ENCODE results near the gene HTT. TPM values are rescaled to one million over a fixed set of nuclear protein-coding genes. Genes with fewer than 3 reads are reported as not detected.
A peak's percentile ranks its signal among the peaks of the same experiment; 100 is the strongest.

Gene HTT
- total RNA-seq, 1 experiment from 2014 or later, result 64.4 TPM

GRCh38 chr4:3026540-3026939 is 47.9 kb upstream of the HTT start:
- WGBS (ENCODE audit: extremely low coverage, insufficient read length, low lambda C conversion rate), result no CpG with 5 or more reads among the region's 9 CpGs
- H3K23me2 ChIP-seq (ENCODE audit: insufficient read length, low read depth, low read length, poor library complexity, severe bottlenecking), result no peaks in the 10 kb centered on the region
- no peak overlapping the region for H2AK5ac ChIP-seq (ENCODE audit: insufficient read length, low read length)
- no peak overlapping the region for H2BK120ac ChIP-seq (ENCODE audit: low read depth, low read length, poor library complexity, severe bottlenecking)
- H3K27me3 ChIP-seq (ENCODE audit: insufficient read depth, low read length), result no peaks in the 10 kb centered on the region
- no peak overlapping the region for H2BK12ac ChIP-seq (ENCODE audit: insufficient read length, low read depth, low read length)
- Mint-ChIP-seq H3K27me3 (ENCODE audit: low read depth) (peaks cover 5% of the 10 kb centered on the region), H3K4me3 (no peak overlapping the region), H3K4me1 (peaks cover 0 to under 1% of the 10 kb centered on the region in 2 experiments; a peak in 1 of 4 replicates), H3K36me3 (ENCODE audit: insufficient read depth in 1 of 3, low read depth in 3 of 3) (0 out of 7 replicates have a peak, but pooled peaks cover 0 to 2% (median 0%) of the 10 kb centered on the region in 3 experiments), H3K27ac (peak overlapping the region in 1 of 3 experiments; percentile 71; a peak in 1 of 7 replicates), H3K9me3 (no peaks in the 10 kb centered on the region; a peak in 1 of 5 replicates)
- no peak overlapping the region for H2BK15ac ChIP-seq (ENCODE audit: low read depth, low read length)
- H3T11ph ChIP-seq (ENCODE audit: low read length), result no peak overlapping the region
- H3K79me2 ChIP-seq (ENCODE audit: insufficient read depth, low read length), result no peaks in the 10 kb centered on the region
- no peak overlapping the region for H3K27ac ChIP-seq (ENCODE audit: insufficient read length, low read depth, low read length)
- no peak overlapping the region for H4K91ac ChIP-seq (ENCODE audit: insufficient read length, low read depth, low read length)
- no peak for DNase-seq
- H4K5ac ChIP-seq (ENCODE audit: insufficient read length, low read depth, low read length), result no peak overlapping the region
- no peaks in the 10 kb centered on the region for H3K9me3 ChIP-seq (ENCODE audit: control insufficient read depth, low read depth, low read length)
- H3K14ac ChIP-seq (ENCODE audit: insufficient read depth, low read length), result no peak overlapping the region
- no peak overlapping the region for H3K4me2 ChIP-seq (ENCODE audit: insufficient read depth, insufficient read length, low read length)
- H3K56ac ChIP-seq (ENCODE audit: insufficient read length, low read depth, low read length), result no peak overlapping the region
- H3K23ac ChIP-seq (ENCODE audit: insufficient read length, low read depth, low read length), result no peak overlapping the region
- H4K8ac ChIP-seq (replicated peaks; ENCODE audit: insufficient read length, low read depth, low read length), result no peak overlapping the region
- no peak overlapping the region for H3K4ac ChIP-seq (ENCODE audit: low read depth, low read length)
- no peak overlapping the region for H3K9ac ChIP-seq (ENCODE audit: extremely low read depth, insufficient read length, low read length)
- no peak overlapping the region for H2BK5ac ChIP-seq (ENCODE audit: insufficient read length, low read length)
- H4K20me1 ChIP-seq (ENCODE audit: control insufficient read depth, insufficient read depth, insufficient read length), result no peaks in the 10 kb centered on the region
- no peak overlapping the region for H3K18ac ChIP-seq (ENCODE audit: insufficient read length, low read depth, low read length)
- TF ChIP-seq CTCF (conservative IDR thresholded peaks at IDR 0.05), result no peak
- no peak overlapping the region for H2BK20ac ChIP-seq (ENCODE audit: low read depth, low read length, poor library complexity, severe bottlenecking)
- no peaks in the 10 kb centered on the region for H3K79me1 ChIP-seq (ENCODE audit: insufficient read depth, low read depth, low read length, poor library complexity, severe bottlenecking)
- H3K4me1 ChIP-seq (ENCODE audit: insufficient read depth, low read length), result no peaks in the 10 kb centered on the region
- no peak overlapping the region for H2AFZ ChIP-seq (ENCODE audit: low read length)
